ENCODE data around the gene HECTD4. TPM values are rescaled to one million over a fixed set of nuclear protein-coding genes. Genes with fewer than 3 reads are reported as not detected.

HECTD4 gene
- total and polyA plus RNA-seq, 9 of the 15 experiments (the other 6 are each of a cell fraction or from before 2014, with no cell fraction given) = 3.5 to 33.3 (median 13.5) TPM

GRCh38 chr12:112406519-112407488 lies 24.6 kb upstream of the HECTD4 start:
- H3K4me3 ChIP-seq = peak overlapping the region; percentile 90; the same call in 1 of the 2 replicates
- CTCF ChIA-PET (ENCODE audit: low intra/inter-chr PET ratio) = no interaction called here
- TF ChIP-seq TARDBP (IDR thresholded peaks at IDR 0.05) (no peak), MECOM (CRISPR knock-in tag; IDR thresholded peaks at IDR 0.05) (no peak), PCBP2 (IDR thresholded peaks at IDR 0.05; ENCODE audit: low read depth, low read length, poor library complexity, severe bottlenecking) (no peak), XRCC5 (IDR thresholded peaks at IDR 0.05; ENCODE audit: low read depth, low read length) (no peak), ATF7 (IDR thresholded peaks at IDR 0.05) (no peak), SMARCB1 (IDR thresholded peaks at IDR 0.05; ENCODE audit: insufficient read length, low read depth) (no peak), ZFP36 (IDR thresholded peaks at IDR 0.05; ENCODE audit: low read depth, low read length, partially characterized antibody) (no peak), SMAD3 (CRISPR knock-in tag; conservative IDR thresholded peaks at IDR 0.05) (no peak), NCOR1 (IDR thresholded peaks at IDR 0.05) (0 out of 2 replicates have a peak, but pooled peaks have one; percentile 3), TCF3 (CRISPR knock-in tag; IDR thresholded peaks at IDR 0.05) (no peak), E4F1 (CRISPR knock-in tag; IDR thresholded peaks at IDR 0.05; ENCODE audit: borderline replicate concordance) (no peak), KLF13 (tag; IDR thresholded peaks at IDR 0.05; ENCODE audit: borderline replicate concordance, low read depth) (no peak), HNRNPH1 (optimal IDR thresholded peaks at IDR 0.05; ENCODE audit: low read depth, low read length) (no peak), ZC3H8 (IDR thresholded peaks at IDR 0.05) (no peak), RFX5 (IDR thresholded peaks at IDR 0.05; ENCODE audit: low read depth, low read length) (no peak), THRAP3 (IDR thresholded peaks at IDR 0.05; ENCODE audit: borderline replicate concordance) (0 out of 2 replicates have a peak, but pooled peaks have one; percentile 17), RBFOX2 (IDR thresholded peaks at IDR 0.05; ENCODE audit: low read depth, low read length) (peak; percentile 65), ZNF77 (CRISPR knock-in tag; IDR thresholded peaks at IDR 0.05) (no peak)
- TF ChIP-seq, protein P1, sequence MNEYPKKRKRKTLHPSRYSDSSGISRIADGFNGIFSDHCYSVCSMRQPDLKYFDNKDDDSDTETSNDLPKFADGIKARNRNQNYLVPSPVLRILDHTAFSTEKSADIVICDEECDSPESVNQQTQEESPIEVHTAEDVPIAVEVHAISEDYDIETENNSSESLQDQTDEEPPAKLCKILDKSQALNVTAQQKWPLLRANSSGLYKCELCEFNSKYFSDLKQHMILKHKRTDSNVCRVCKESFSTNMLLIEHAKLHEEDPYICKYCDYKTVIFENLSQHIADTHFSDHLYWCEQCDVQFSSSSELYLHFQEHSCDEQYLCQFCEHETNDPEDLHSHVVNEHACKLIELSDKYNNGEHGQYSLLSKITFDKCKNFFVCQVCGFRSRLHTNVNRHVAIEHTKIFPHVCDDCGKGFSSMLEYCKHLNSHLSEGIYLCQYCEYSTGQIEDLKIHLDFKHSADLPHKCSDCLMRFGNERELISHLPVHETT (CRISPR knock-in tag; conservative IDR thresholded peaks at IDR 0.05 in 1 of 2, IDR thresholded peaks at IDR 0.05 in 1 of 2) = no peak

More at GRCh38 chr12:112406519-112407488, 24.6 kb upstream of the HECTD4 start:
- no peaks in the 10 kb centered on the region for H3K27me3 ChIP-seq (ENCODE audit: control insufficient read depth in 2 of 2, insufficient read depth in 2 of 2, low read length in 2 of 2)
- peak overlapping the region; percentile 77 to 90; a peak in 3 of 4 replicates for H3K9ac ChIP-seq (ENCODE audit: insufficient read depth in 1 of 2, low read depth in 2 of 2, low read length in 2 of 2)
- H3K36me3 ChIP-seq (ENCODE audit: control insufficient read depth, insufficient read depth, low read length) = peaks cover 47% of the 10 kb centered on the region
- peaks cover 29% of the 10 kb centered on the region for H4K20me1 ChIP-seq (replicated peaks; ENCODE audit: control insufficient read depth, insufficient read depth, low read length)
- ATAC-seq = no peak
- intact Hi-C loops (cut with micrococcal nuclease) = loop anchor here (10.0 kb wide), 1 partner anchor 562 kb away; the partner anchor contains the start of gene MAPKAPK5
- H2AFZ ChIP-seq (ENCODE audit: low read depth, low read length) = no peak overlapping the region
- H3K4me2 ChIP-seq (ENCODE audit: insufficient read depth, low read length) = peak overlapping the region; percentile 99
- peaks cover 36% of the 10 kb centered on the region for H3K79me2 ChIP-seq (ENCODE audit: control insufficient read depth, insufficient read depth, low read length)
- peak; percentile 11 for FAIRE-seq
- BruUV-seq (replicated peaks) = no TSS peak
- no peaks in the 10 kb centered on the region for H3K9me3 ChIP-seq (replicated peaks; ENCODE audit: control insufficient read depth, insufficient read depth, low read depth, low read length)
- POLR2A ChIA-PET = interaction anchor here (0.9 kb wide), 2 partner anchors 19 to 20 kb away, joined by 3 to 4 read pairs; no protein-coding TSS in a partner anchor
- H3K4me1 ChIP-seq (replicated peaks in 1 of 2; ENCODE audit: control insufficient read depth in 2 of 2, insufficient read depth in 2 of 2, low read length in 2 of 2) = peaks cover 5 to 9% of the 10 kb centered on the region in 2 experiments; a peak in 4 of 5 replicates
- no peak for DNase-seq (ENCODE audit: extremely low read depth in 1 of 4, low spot score in 3 of 4)
- WGBS (ENCODE audit: insufficient coverage, low coverage, missing lambda C conversion rate) = 81% methylated on average over 10 of the region's 11 CpGs
- no peaks in the 10 kb centered on the region for H3K9me1 ChIP-seq (ENCODE audit: control insufficient read depth, insufficient read depth, low read length)
- in situ Hi-C loops (cut with MboI) = no loop called here
- no peak overlapping the region for H3K27ac ChIP-seq (ENCODE audit: extremely low read depth, low read depth, low read length)

Data from K562 (cell line).